ENCODE results near the gene CD3D. TPM values are rescaled to one million over a fixed set of nuclear protein-coding genes. Genes with fewer than 3 reads are reported as not detected.
A peak's percentile ranks its signal among the peaks of the same experiment; 100 is the strongest.

CD3D gene
- total RNA-seq, 3 donors from 2014 or later (not counting 1 experiment from before 2014, with no cell fraction given) = 11.6 to 84.1 (median 12.0) TPM

GRCh38 chr11:118349475-118349874, 7.0 kb upstream of the CD3D start:
- H3K4me3 ChIP-seq (ENCODE audit: low read length) = no peak overlapping the region
- peaks cover 3% of the 10 kb centered on the region for H3K4me1 ChIP-seq (ENCODE audit: control insufficient read depth, insufficient read depth, low read length)
- intact Hi-C loops (cut with micrococcal nuclease) = no loop called here
- WGBS (ENCODE audit: insufficient coverage) = 85% methylated on average over 6 of the region's 6 CpGs
- no peaks in the 10 kb centered on the region for H3K27me3 Mint-ChIP-seq (ENCODE audit: low read depth in 2 of 2)
- no peaks in the 10 kb centered on the region for H3K36me3 Mint-ChIP-seq
- no peaks in the 10 kb centered on the region for H3K27me3 ChIP-seq (ENCODE audit: control insufficient read depth, insufficient read depth, low read length)
- H3K9me3 Mint-ChIP-seq = no peaks in the 10 kb centered on the region
- H3K4me1 Mint-ChIP-seq = peaks cover 19 to 24% of the 10 kb centered on the region in 2 donors
- H3K36me3 ChIP-seq (ENCODE audit: control insufficient read depth, insufficient read depth, low read length) = peaks cover 8% of the 10 kb centered on the region
- no peak overlapping the region for H3K27ac ChIP-seq (ENCODE audit: low read length)
- TF ChIP-seq CTCF (IDR thresholded peaks at IDR 0.05) = no peak
- H3K27ac Mint-ChIP-seq = no peak overlapping the region
- H3K4me3 Mint-ChIP-seq = no peak overlapping the region
- ATAC-seq (no peak), DNase-seq (no peak)
- H3K9me3 ChIP-seq (ENCODE audit: control insufficient read depth, insufficient read depth, low read length) = no peaks in the 10 kb centered on the region

DNA sequence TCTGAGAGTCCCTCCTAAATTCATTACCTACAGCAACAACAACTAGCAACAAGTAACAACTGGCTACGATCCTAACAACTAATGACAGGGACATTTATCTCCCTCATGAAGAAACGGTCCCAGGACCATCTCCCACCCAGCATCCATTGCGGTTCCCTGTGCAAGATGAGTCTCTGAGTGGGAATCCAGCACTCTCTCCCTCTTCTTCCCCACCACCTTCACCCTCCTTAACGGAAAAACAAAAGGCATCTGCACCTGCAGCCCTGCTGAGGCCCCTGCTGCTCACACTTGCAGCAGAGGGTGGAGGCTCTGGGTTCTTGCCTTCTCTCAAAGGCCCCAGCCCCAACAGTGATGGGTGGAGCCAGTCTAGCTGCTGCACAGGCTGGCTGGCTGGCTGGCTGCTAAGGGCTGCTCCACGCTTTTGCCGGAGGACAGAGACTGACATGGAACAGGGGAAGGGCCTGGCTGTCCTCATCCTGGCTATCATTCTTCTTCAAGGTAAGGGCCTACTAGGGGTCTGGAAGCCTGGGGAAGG, 1.5 kb upstream of the CD3D start, which contains the start of gene CD3G:
Gene CD3G (plus strand): TSS at position 364 of the 535 bp plus-strand sequence. CDS start 80 bp downstream, at position 444.
- peaks cover 29 to 32% of the 10 kb centered on the region in 2 donors for H3K4me1 Mint-ChIP-seq
- H3K27me3 Mint-ChIP-seq (ENCODE audit: low read depth in 2 of 2) = no peaks in the 10 kb centered on the region
- H3K36me3 Mint-ChIP-seq = no peaks in the 10 kb centered on the region
- TF ChIP-seq CTCF (IDR thresholded peaks at IDR 0.05) = no peak
- ATAC-seq (peak in 2 of 3 donors; percentile 55 to 59), DNase-seq (peak in 1 of 2 donors; percentile 81)
- Histone ChIP-seq H3K4me1 (ENCODE audit: control insufficient read depth, insufficient read depth, low read length) (peaks cover 17% of the 10 kb centered on the region), H3K27me3 (ENCODE audit: control insufficient read depth, insufficient read depth, low read length) (no peaks in the 10 kb centered on the region), H3K9me3 (ENCODE audit: control insufficient read depth, insufficient read depth, low read length) (no peaks in the 10 kb centered on the region), H3K4me3 (ENCODE audit: low read length) (peak within 1 kb of the TSS; percentile 36), H3K36me3 (ENCODE audit: control insufficient read depth, insufficient read depth, low read length) (no peaks in the 10 kb centered on the region), H3K27ac (ENCODE audit: low read length) (peak within 1 kb of the TSS; percentile 66)
- 72% methylated on average over 6 of the region's 6 CpGs for WGBS (ENCODE audit: insufficient coverage)
- peak within 1 kb of the TSS; percentile 40 for H3K4me3 Mint-ChIP-seq
- peak within 1 kb of the TSS in 1 of 2 donors; percentile 3 for H3K27ac Mint-ChIP-seq
- no peaks in the 10 kb centered on the region for H3K9me3 Mint-ChIP-seq
- intact Hi-C loops (cut with micrococcal nuclease) = no loop called here

- peak overlapping the region; percentile 66 for H3K27ac ChIP-seq (ENCODE audit: low read length)
- no peaks in the 10 kb centered on the region for H3K27me3 ChIP-seq (ENCODE audit: control insufficient read depth, insufficient read depth, low read length)
- peaks cover 37 to 40% of the 10 kb centered on the region in 2 donors for H3K4me1 Mint-ChIP-seq
- H3K27ac Mint-ChIP-seq = no peak overlapping the region
- H3K4me3 ChIP-seq (ENCODE audit: low read length) = no peak overlapping the region
- no peaks in the 10 kb centered on the region for H3K27me3 Mint-ChIP-seq (ENCODE audit: low read depth in 2 of 2)
- intact Hi-C loops (cut with micrococcal nuclease) = no loop called here
- no peaks in the 10 kb centered on the region for H3K36me3 Mint-ChIP-seq
- H3K36me3 ChIP-seq (ENCODE audit: control insufficient read depth, insufficient read depth, low read length) = no peaks in the 10 kb centered on the region
- no peaks in the 10 kb centered on the region for H3K9me3 ChIP-seq (ENCODE audit: control insufficient read depth, insufficient read depth, low read length)
- TF ChIP-seq CTCF (IDR thresholded peaks at IDR 0.05) = no peak
- 77% methylated on average over 9 of the region's 9 CpGs for WGBS (ENCODE audit: insufficient coverage)
- no peak overlapping the region for H3K4me3 Mint-ChIP-seq
- peaks cover 25% of the 10 kb centered on the region for H3K4me1 ChIP-seq (ENCODE audit: control insufficient read depth, insufficient read depth, low read length)
- DNase-seq (peak in 1 of 2 donors; percentile 61), ATAC-seq (no peak)
- no peaks in the 10 kb centered on the region for H3K9me3 Mint-ChIP-seq
Measured at GRCh38 chr11:118343248-118343647, 743 bp upstream of the CD3D start.

Data from natural killer cell (primary cell).